CD14-positive monocyte (primary cell): ENCODE results near the gene TAPT1. TPM values are rescaled to one million over a fixed set of nuclear protein-coding genes. Genes with fewer than 3 reads are reported as not detected.

ENCODE experiments used
- DNase-seq, 3 donors: peaks; one replicate each; pipeline ENCODE4 v3.0.0-alpha.2; 2011 to 2022
- H2AFZ ChIP-seq: 2 replicates; pipeline ENCODE4 v1.6.0; 2012; ENCODE audit warnings: mild to moderate bottlenecking, low read depth, low read length, inconsistent platforms; ENCODE audit not compliant: insufficient read depth, poor library complexity, severe bottlenecking
- H3K27ac ChIP-seq, 2 donors: 1 replicate in 1 of 2; 2 replicates in 1 of 2; pipeline ENCODE4 v1.5.1; 2012 to 2013; ENCODE audit warnings: low read length in 2 of 2, control low read depth in 1 of 2, inconsistent platforms in 1 of 2, low read depth in 1 of 2, mild to moderate bottlenecking in 1 of 2
- H3K27me3 ChIP-seq, 2 donors: one replicate each; pipeline versions ENCODE4 v1.6.0 to v1.6.1; 2011 to 2013; ENCODE audit warnings: low read length in 2 of 2; ENCODE audit not compliant: control insufficient read depth in 2 of 2, insufficient read depth in 2 of 2
- H3K36me3 ChIP-seq, 2 donors: replicated peaks in 1 of 2; 1 replicate in 1 of 2; 2 replicates in 1 of 2; pipeline versions ENCODE4 v1.5.1 to v1.6.1; 2012 to 2013; ENCODE audit warnings: low read length in 2 of 2, control low read depth in 1 of 2, inconsistent platforms in 1 of 2, mild to moderate bottlenecking in 1 of 2; ENCODE audit not compliant: insufficient read depth in 2 of 2, control insufficient read depth in 1 of 2
- H3K4me1 ChIP-seq, 2 donors: 1 replicate in 1 of 2; 2 replicates in 1 of 2; pipeline versions ENCODE4 v1.5.1 to v1.6.1; 2012 to 2013; ENCODE audit warnings: low read length in 2 of 2, control low read depth in 1 of 2, inconsistent platforms in 1 of 2, mild to moderate bottlenecking in 1 of 2, moderate library complexity in 1 of 2; ENCODE audit not compliant: insufficient read depth in 2 of 2, control insufficient read depth in 1 of 2
- H3K4me2 ChIP-seq: replicated peaks from 2 replicates; pipeline ENCODE3; 2012; ENCODE audit warnings: low read length, moderate library complexity, mild to moderate bottlenecking; ENCODE audit not compliant: poor library complexity, severe bottlenecking; ENCODE audit errors: extremely low read depth
- H3K4me3 ChIP-seq, 3 experiments: fragments of 200-600 bp in 1 of 3; sonication (generic) in 1 of 3; replicated peaks in 1 of 3; 1 replicate in 2 of 3; 2 replicates in 1 of 3; pipeline ENCODE4 v1.5.1; 2011 to 2013; ENCODE audit warnings: low read length in 3 of 3, mild to moderate bottlenecking in 3 of 3, control low read depth in 2 of 3, low read depth in 2 of 3, inconsistent platforms in 1 of 3, moderate library complexity in 1 of 3
- H3K79me2 ChIP-seq: 2 replicates; pipeline ENCODE4 v1.6.0; 2012; ENCODE audit warnings: mild to moderate bottlenecking, control low read depth, inconsistent platforms, low read length, moderate library complexity; ENCODE audit not compliant: insufficient read depth
- H3K9ac ChIP-seq: 2 replicates; pipeline ENCODE4 v1.6.0; 2017; ENCODE audit warnings: low read length, mild to moderate bottlenecking; ENCODE audit not compliant: insufficient read depth, poor library complexity, severe bottlenecking
- H3K9me3 ChIP-seq, 2 donors: replicated peaks in 1 of 2; 1 replicate in 1 of 2; 2 replicates in 1 of 2; pipeline versions ENCODE4 v1.5.1 to v1.6.1; 2012 to 2013; ENCODE audit warnings: low read length in 2 of 2, control low read depth in 1 of 2; ENCODE audit not compliant: control insufficient read depth in 1 of 2, insufficient read depth in 1 of 2
- H4K20me1 ChIP-seq: 2 replicates; pipeline ENCODE4 v1.6.0; 2012; ENCODE audit warnings: mild to moderate bottlenecking, low read length, control low read depth, moderate library complexity; ENCODE audit not compliant: insufficient read depth
- H3K27ac Mint-ChIP-seq, 7 donors: one replicate each; pipeline ENCODE4 v1.8.0; 2020; ENCODE audit warnings: mild to moderate bottlenecking in 7 of 7, mixed read lengths in 7 of 7, moderate library complexity in 6 of 7, inconsistent platforms in 2 of 7
- H3K27me3 Mint-ChIP-seq, 3 donors: one replicate each; pipeline ENCODE4 v1.8.0; 2021 to 2022; ENCODE audit warnings: low read depth in 3 of 3, mild to moderate bottlenecking in 3 of 3, mixed read lengths in 3 of 3, moderate library complexity in 3 of 3, inconsistent platforms in 1 of 3
- H3K36me3 Mint-ChIP-seq, 2 donors: one replicate each; pipeline ENCODE4 v1.8.0; 2020; ENCODE audit warnings: mixed read lengths in 2 of 2, inconsistent platforms in 1 of 2, mild to moderate bottlenecking in 1 of 2
- H3K4me1 Mint-ChIP-seq: one replicate; pipeline ENCODE4 v1.8.0; 2020; ENCODE audit warnings: mild to moderate bottlenecking, mixed read lengths
- H3K4me3 Mint-ChIP-seq, 2 donors: one replicate each; pipeline ENCODE4 v1.8.0; 2020; ENCODE audit warnings: mild to moderate bottlenecking in 2 of 2, mixed read lengths in 2 of 2, moderate library complexity in 1 of 2
- H3K9me3 Mint-ChIP-seq, 7 donors: one replicate each; pipeline ENCODE4 v1.8.0; 2020 to 2022; ENCODE audit warnings: mixed read lengths in 7 of 7, mild to moderate bottlenecking in 6 of 7, moderate library complexity in 6 of 7, inconsistent platforms in 2 of 7
- CTCF ChIP-seq: fragments of 200-600 bp; IDR thresholded peaks from one replicate; pipeline ENCODE4 v1.8.0; 2022; ENCODE audit warnings: antibody characterized with exemption, mild to moderate bottlenecking
- WGBS: methylation state at CpG from one replicate; pipeline ENCODE4 v1.1.5; 2013; ENCODE audit warnings: missing lambda C conversion rate; ENCODE audit not compliant: insufficient coverage; 5-methylcytosine and 5-hydroxymethylcytosine counted together
- intact Hi-C, 2 donors: fragments of 100-400 bp; cut with micrococcal nuclease; formaldehyde crosslinking; loops; one replicate each; pipeline versions ENCODE4 v1.15.0 to v1.15.1; 2023
- polyA plus RNA-seq, 3 donors: library from polyadenylated mRNA; depleted of rRNA in 1 of 3; unstranded in 2 of 3; stranded (reverse) in 1 of 3; fragments of 300-500 nt in 2 of 3; fragments of >200 nt in 1 of 3; fragmentation: Illumina TruSeq in 2 of 3; gene quantifications; 1 replicate in 2 of 3; 2 replicates in 1 of 3; pipeline ENCODE4 v1.2.3, GENCODE V29; 2012 to 2021

The TAPT1 gene
- polyA plus RNA-seq, 3 donors, result 15.2 to 18.4 (median 16.0) TPM

GRCh38 chr4:16227462-16227868, 1.2 kb upstream of the TAPT1 start:
- peak in 1 of 3 donors; percentile 44 for DNase-seq
- Mint-ChIP-seq H3K27ac (peak overlapping the region; percentile 91 to 98 (median 96)), H3K4me3 (peak overlapping the region; percentile 96), H3K9me3 (peaks cover 0 to 3% (median 0%) of the 10 kb centered on the region in 7 donors), H3K4me1 (peaks cover 54% of the 10 kb centered on the region), H3K36me3 (no peaks in the 10 kb centered on the region), H3K27me3 (peaks cover 0 to 2% (median 0%) of the 10 kb centered on the region in 3 donors)
- Histone ChIP-seq H3K36me3 (no peaks in the 10 kb centered on the region), H3K9me3 (no peaks in the 10 kb centered on the region), H4K20me1 (peaks cover 17% of the 10 kb centered on the region), H3K9ac (peak overlapping the region; percentile 82), H3K27ac (peak overlapping the region; percentile 92 to 95), H2AFZ (peak overlapping the region; percentile 95), H3K27me3 (no peaks in the 10 kb centered on the region), H3K4me2 (peak overlapping the region; percentile 97), H3K4me1 (peaks cover 49 to 73% of the 10 kb centered on the region in 2 donors), H3K79me2 (peaks cover 61% of the 10 kb centered on the region), H3K4me3 (peak overlapping the region; percentile 57 to 93 (median 84))
- no peak for TF ChIP-seq CTCF
- intact Hi-C loops, result no loop called here
- WGBS, result 0% methylated on average over 14 of the region's 20 CpGs

GRCh38 chr4:16226816-16227461, 668 bp upstream of the TAPT1 start:
- 0% methylated on average over 57 of the region's 57 CpGs for WGBS
- peak overlapping the region; percentile 95 for H2AFZ ChIP-seq

More at GRCh38 chr4:16226816-16227461, 668 bp upstream of the TAPT1 start:
- Mint-ChIP-seq H3K4me3 (peak overlapping the region; percentile 96), H3K27ac (peak overlapping the region; percentile 91 to 98 (median 96)), H3K4me1 (peaks cover 53% of the 10 kb centered on the region), H3K36me3 (no peaks in the 10 kb centered on the region), H3K9me3 (peaks cover 0 to 3% (median 0%) of the 10 kb centered on the region in 7 donors), H3K27me3 (peaks cover 0 to 2% (median 0%) of the 10 kb centered on the region in 3 donors)
- Histone ChIP-seq H3K27me3 (no peaks in the 10 kb centered on the region), H3K9me3 (no peaks in the 10 kb centered on the region), H4K20me1 (peaks cover 19% of the 10 kb centered on the region), H3K27ac (peak overlapping the region; percentile 92 to 95), H3K4me2 (peak overlapping the region; percentile 97), H3K4me1 (peaks cover 46 to 68% of the 10 kb centered on the region in 2 donors), H3K9ac (peak overlapping the region; percentile 82), H3K4me3 (peak overlapping the region; percentile 57 to 93 (median 84)), H3K36me3 (no peaks in the 10 kb centered on the region), H3K79me2 (peaks cover 65% of the 10 kb centered on the region)
- no peak for TF ChIP-seq CTCF
- peak in 1 of 3 donors; percentile 46 for DNase-seq
- intact Hi-C loops, result no loop called here
